Tibial nerve (tissue), 3 donors: ENCODE results near the gene SPZ1.

Experiments used
- POLR2A ChIP-seq, 2 donors: fragments of 450-650 bp; IDR thresholded peaks; one replicate each; pipeline ENCODE4 v1.6.1; 2017; ENCODE audit warnings: antibody characterized with exemption in 2 of 2, mild to moderate bottlenecking in 2 of 2, moderate library complexity in 2 of 2
- TF ChIP-seq, protein P1 (sequence below), 5 experiments: fragments of 200-600 bp in 3 of 5; fragments of 450-650 bp in 2 of 5; sonication (generic) in 3 of 5; IDR thresholded peaks; one replicate each; pipeline ENCODE4 v1.5.1; 2016 to 2019; ENCODE audit warnings: antibody characterized with exemption in 5 of 5, mild to moderate bottlenecking in 3 of 5, moderate library complexity in 2 of 5

DNA sequence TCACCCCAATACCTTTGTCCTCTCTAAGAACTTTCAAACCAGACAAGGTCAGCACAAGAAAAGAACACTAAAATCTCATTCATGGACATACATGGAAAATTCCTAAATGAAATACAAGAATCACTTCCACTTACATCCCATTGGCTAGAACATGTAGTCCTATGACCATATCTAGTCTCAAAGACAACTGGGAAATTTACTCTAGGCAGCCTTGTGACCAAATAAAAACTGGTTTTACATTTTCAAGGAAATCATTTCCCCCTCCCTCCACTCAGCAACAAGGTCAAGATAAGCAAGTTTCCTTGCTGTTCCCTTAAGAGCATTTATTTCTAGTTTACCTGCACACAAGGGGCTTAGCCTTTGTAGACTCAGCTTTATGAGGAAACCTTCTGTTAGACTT lies 43.6 kb upstream of the SPZ1 start:
- TF ChIP-seq, protein P1, sequence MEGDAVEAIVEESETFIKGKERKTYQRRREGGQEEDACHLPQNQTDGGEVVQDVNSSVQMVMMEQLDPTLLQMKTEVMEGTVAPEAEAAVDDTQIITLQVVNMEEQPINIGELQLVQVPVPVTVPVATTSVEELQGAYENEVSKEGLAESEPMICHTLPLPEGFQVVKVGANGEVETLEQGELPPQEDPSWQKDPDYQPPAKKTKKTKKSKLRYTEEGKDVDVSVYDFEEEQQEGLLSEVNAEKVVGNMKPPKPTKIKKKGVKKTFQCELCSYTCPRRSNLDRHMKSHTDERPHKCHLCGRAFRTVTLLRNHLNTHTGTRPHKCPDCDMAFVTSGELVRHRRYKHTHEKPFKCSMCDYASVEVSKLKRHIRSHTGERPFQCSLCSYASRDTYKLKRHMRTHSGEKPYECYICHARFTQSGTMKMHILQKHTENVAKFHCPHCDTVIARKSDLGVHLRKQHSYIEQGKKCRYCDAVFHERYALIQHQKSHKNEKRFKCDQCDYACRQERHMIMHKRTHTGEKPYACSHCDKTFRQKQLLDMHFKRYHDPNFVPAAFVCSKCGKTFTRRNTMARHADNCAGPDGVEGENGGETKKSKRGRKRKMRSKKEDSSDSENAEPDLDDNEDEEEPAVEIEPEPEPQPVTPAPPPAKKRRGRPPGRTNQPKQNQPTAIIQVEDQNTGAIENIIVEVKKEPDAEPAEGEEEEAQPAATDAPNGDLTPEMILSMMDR (IDR thresholded peaks at IDR 0.05) = no peak
- no peak for TF ChIP-seq POLR2A (IDR thresholded peaks at IDR 0.05)
